RKO (cell line): ENCODE data around the gene AFTPH.

Experiments used
- DNase-seq: peaks from one replicate; pipeline ENCODE4 v3.0.0-alpha.2; 2016; ENCODE audit warnings: low spot score

AFTPH gene

GRCh38 chr2:64634345-64635267, 110.5 kb downstream of the AFTPH start:
- DNase-seq, result no peak

DNA sequence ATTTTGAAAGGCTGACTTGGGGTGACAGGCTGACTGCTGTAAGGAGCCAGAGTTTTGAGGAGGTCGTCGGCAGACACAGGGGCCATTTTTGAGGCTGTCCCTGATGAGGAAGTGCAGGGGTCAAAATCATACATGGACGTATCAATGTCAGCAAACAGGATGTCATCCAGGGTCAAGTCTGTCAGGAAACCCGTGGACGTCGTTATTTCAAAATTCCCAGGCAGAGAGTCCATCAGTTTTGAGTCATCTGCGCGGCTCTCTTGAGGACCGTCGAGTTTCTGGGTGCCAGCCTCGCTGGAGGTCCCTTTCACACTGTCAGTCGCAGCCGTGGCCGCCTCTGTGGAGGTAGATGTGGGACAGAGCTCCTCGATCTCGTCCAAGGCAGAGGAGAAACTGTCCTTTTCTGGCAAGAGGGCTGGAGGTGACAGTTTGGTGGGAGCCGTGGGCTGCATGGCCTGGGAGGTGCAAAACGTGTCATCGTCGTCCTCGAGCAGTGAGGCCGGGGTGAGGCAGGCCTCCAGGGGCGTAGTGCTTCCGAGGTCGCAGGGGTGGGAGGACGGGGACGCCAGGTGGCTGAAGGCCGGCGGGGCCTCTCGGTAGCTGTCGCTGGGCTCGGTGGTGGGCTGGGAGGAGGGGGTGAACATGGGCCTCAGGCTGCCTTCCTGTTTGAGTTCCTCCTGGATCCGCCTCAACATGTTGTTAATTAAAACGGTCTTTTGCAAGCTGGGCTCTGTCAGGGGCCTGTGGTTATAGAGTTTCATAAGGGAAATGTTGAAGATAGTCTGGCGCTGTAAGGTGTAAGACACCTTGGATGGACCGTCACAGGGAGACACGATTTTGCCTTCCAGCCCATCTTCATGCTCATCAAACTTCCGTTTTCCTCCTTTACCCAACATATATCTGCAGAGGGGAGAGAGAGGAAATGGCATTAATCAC, 112.1 kb downstream of the AFTPH start:
- no peak for DNase-seq

- no peak for DNase-seq
Measured at GRCh38 chr2:64637000-64637635, 113.0 kb downstream of the AFTPH start.

DNA sequence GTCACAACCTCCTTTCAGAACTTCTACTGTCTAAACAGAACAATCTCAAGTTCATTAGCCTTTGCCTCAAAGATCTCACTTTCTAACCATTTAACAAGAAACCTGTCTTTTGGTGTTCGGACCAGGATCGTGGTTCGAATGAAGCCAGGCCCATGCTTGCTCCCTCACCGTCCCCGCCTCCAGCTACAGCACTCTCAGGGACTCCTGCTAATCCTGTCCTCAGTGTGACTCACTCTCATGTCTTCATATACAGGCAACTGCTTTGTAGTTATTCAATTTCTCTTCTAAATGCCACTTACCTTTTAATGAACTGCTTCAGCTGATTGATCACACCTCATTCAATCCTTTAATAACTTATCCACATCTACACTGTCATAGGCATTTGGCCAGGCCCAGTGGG, 113.8 kb downstream of the AFTPH start:
- no peak for DNase-seq

DNA sequence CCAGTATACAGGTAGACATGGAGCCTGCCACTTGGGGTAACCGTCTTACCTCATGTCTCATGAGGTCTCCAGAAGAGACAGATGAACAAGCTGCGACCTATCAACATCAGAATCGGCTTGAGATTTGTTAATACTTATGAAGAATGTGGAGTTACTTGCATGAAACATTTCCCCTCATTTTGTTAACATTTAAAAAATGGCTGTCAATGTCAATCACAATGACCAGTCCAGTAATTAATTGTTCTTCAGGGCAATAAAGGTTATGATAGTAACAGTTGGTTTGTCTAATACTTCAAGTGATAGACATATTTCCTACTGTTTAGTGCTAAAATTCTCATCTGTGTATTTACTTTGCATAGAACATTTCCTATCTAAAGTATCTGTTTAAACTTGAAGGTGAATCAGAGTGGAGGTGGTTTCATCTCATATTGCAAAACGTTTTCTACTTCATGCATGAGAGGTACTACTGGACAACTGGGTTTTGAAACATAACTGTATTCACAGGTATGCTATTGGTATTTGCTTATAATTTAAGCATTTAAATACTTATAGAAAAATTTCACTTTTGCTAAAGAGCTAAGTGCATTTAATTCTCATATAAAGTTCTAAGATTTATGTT, 114.5 kb downstream of the AFTPH start:
- no peak for DNase-seq

DNA sequence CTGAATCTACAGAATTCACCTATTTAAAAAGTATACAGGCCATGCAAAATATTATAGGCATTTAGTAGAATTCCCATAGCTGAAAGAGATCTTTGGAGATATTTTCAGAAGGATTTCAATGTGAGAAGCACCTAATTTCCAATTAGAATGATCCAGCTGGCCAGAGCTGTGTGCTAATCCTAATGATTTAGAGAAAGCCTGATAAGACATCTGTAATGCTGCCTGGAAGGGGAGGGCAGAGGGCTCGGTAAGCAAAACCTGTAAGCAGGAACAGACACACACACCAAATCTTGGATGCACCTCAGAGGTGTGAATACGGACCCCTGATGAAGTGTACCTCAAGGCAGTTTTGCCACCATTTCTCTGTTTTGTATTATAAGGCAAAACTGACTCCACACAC, 115.6 kb downstream of the AFTPH start:
- no peak for DNase-seq

DNA sequence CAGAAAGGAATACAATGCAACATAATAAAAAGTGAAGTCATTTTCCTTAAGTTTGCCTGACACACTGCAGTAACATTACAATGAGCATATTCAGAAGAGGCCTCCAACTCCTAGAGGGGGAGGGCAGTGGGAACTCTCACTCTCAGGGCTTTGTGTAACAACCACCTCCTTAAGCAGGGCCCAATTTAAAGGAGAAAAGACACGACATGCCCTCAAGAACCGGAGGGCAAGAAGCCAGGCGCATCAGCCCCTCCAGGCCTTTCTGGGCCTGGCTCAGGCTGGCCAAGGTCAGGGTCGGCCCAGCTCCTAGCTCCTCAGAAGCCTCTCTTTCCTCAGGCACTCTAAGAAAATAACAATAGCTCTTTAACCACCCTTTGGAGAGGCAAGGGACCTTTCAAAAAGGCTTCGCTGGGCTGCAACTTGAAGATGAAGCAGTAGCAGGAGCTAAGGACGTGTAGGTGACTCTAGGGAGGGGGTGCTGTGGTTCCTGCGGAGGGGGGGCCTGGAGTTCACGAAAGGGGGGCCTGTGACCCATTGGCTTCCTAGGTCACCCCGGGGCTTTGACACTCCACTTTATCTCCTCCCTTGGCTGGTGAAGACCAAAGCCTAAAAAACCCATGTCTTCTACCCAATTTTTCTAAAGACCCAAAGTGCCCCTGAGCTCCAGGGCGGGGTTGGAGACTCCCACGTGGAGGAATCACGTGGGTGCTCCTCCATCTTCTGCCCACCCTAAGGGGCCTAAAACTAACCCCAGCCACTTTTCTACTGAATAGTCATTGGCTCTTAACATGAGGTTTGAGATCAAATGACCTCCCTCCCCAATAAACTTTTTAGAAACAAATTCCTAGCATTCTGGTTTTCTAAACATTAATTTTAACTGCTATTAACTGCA, 116.3 kb downstream of the AFTPH start:
- DNase-seq, result no peak

DNA sequence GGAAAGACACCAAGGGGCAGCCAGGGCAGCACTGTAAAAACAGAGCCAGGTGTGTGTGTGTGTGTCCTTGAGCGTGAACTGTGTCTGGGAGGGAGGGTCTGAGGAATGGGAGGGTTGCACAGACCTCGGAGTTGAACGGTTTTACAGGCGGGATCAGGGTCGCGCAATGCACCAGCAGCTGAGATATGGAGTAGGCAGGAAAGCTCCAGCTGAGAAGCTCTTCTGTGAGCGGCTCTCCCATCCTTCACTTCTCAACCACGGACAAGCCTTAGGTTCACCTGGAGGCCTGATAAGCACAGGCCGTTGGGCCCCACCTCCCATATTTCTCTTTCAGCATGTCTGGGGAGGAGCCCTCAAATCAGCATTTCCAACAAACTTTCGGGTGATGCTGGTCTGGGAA, 117.5 kb downstream of the AFTPH start:
- no peak for DNase-seq
